Measurements from ENCODE around the gene SLC34A2.
"Not testable (repeated sequence)": the region's sequence is repeated elsewhere in the genome, so short reads cannot be mapped to it uniquely, and the experiment has no call there.

Gene SLC34A2

DNA sequence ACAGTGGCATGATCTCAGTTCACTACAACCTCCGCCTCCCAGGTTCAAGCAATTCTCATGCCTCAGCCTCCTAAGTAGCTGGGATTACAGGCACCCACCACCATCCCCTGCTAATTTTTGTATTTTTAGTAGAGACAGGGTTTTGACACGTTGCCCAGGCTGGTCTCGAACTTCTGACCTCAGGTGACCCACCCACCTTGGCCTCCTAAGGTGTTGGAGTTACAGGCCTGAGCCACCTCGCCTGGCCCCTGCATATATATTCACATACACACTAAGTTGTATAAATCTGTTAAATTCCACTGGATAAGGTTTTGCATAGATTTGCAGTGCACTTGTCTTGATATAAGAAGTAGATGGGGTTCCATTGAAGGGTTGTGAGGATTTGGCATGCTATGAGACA lies 5.8 kb downstream of the SLC34A2 start:
- not testable (repeated sequence) for DNase-seq (ENCODE audit: low read depth)

DNA sequence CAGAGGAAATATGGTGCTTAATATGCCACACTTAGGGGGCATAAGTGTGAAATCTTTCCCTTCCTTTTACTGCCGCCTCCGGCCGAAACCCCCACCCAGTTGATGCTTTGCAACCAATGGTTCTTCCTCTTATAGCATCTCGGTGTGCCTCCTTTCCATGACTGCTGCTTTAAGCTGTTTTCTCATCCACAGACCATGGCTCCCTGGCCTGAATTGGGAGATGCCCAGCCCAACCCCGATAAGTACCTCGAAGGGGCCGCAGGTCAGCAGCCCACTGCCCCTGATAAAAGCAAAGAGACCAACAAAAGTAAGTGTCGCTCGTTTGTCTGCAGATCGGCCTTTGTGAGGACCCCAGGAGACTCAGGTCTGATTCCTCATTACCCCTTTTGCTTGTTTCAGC lies 6.7 kb downstream of the SLC34A2 start:
- DNase-seq (ENCODE audit: low read depth) = no peak

DNA sequence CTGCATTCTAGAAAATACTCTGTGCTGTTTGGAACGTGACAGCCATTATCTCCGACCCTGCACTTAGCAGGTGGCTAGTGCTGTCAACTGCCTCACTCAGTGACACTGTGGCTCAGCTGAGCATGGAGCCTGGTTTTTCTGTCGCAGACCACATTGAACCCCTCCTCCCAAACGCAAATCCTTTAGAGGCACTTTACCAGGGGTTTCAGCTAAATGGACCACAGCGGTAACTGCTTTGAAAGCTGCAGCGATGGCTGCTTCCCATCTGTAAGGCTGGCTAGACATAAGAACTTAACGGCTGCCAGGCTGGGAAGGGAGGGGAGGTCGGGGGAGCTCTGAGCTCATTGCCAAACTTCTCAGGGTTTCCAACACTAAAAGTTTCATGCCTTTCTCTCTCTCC lies 8.1 kb downstream of the SLC34A2 start:
- no peak for DNase-seq (ENCODE audit: low read depth)

DNA sequence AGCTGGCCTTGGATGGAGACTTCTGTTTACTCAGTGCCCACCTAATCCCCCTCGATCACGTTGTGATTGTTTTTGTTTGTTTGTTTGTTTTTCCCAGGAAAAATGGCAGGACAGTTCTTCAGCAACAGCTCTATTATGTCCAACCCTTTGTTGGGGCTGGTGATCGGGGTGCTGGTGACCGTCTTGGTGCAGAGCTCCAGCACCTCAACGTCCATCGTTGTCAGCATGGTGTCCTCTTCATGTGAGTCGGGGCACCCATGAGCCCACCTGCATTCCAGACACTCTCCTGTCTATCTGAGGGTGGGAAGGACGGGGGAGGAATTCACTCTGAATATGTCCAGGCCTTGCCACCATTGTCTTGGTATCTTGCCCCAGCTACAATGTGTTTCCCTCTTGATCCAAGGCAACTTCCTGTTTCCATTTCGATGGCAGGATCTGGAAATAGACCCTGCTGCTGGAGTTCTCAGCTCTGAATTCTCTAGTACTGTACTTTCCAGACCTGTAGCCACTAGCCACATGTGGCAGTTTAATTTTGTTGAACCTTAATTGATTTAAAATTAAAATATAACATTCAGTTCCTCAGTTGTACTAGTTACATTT lies 10.5 kb downstream of the SLC34A2 start:
- no peak for DNase-seq (ENCODE audit: low read depth)

DNA sequence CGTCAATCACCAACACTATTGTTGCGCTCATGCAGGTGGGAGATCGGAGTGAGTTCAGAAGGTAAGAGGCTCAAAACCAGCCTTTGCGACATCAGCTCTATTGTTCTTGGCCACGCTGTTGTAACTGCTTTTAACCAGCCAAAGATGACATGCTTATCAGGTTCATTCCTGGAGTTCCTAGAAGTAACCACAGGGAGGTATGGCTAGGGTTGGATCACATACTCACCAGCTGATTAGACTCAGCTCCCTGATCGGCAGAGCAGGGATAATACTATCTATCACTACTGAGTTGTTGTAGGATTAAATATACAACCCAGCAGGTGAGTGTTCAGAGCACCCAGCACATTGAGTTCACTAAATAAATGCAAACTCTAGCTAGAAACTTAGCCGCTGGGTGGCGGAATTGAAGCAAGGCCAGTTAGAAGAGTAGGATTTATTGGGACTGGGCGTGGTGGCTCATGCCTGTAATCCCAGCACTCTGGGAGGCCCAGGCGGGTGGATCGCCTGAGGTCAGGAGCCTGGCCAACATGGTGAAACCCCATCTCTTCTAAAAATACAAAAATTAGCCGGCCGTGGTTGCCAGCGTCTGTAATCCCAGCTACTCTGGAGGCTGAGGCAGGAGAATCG lies 12.4 kb downstream of the SLC34A2 start:
- DNase-seq (ENCODE audit: low read depth) = no peak

DNA sequence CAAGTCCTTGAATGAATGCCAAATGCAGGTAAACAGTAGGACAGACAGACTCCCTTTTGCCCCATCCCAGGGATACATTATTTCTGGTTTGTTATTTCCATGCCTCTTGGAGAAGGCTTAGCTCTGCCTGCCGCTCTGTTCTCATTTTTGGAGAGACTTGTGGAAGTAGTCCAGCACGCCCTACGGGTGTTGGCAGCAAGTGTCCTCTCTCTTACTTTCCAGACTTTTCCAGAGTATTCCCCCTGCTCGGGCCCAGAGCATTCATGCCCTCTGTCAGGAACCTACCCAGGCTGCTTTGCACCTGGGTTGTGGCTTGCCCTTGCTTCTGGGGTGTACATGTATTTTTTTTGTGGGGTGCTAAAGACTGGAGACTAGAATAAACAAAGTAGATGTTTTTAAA lies 15.3 kb downstream of the SLC34A2 start:
- no peak for DNase-seq (ENCODE audit: low read depth)

DNA sequence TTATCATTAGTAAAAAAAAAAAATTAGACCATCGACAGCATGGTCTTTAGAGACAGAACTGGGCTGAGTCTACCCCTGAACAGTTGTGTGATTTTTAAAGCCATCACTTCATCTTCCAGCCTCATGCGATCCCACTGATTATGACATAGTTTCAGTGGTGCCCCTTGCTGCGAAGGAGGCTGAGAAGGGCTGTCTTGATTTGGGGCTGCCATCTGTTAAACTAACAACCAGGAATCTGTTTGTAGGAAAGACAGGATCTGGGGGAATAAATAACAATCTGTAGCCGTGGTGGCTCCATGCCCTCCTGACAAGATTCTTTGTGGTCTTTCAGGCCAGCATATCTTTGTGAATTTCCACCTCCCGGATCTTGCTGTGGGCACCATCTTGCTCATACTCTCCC lies 17.1 kb downstream of the SLC34A2 start:
- no peak for DNase-seq (ENCODE audit: low read depth)

GRCh38 chr4:25674386-25674785 lies 18.7 kb downstream of the SLC34A2 start:
- DNase-seq (ENCODE audit: low read depth) = no peak

DNA sequence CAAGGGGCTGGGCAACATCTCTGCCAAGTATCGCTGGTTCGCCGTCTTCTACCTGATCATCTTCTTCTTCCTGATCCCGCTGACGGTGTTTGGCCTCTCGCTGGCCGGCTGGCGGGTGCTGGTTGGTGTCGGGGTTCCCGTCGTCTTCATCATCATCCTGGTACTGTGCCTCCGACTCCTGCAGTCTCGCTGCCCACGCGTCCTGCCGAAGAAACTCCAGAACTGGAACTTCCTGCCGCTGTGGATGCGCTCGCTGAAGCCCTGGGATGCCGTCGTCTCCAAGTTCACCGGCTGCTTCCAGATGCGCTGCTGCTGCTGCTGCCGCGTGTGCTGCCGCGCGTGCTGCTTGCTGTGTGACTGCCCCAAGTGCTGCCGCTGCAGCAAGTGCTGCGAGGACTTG lies 20.6 kb downstream of the SLC34A2 start:
- DNase-seq (ENCODE audit: low read depth) = no peak

DNA sequence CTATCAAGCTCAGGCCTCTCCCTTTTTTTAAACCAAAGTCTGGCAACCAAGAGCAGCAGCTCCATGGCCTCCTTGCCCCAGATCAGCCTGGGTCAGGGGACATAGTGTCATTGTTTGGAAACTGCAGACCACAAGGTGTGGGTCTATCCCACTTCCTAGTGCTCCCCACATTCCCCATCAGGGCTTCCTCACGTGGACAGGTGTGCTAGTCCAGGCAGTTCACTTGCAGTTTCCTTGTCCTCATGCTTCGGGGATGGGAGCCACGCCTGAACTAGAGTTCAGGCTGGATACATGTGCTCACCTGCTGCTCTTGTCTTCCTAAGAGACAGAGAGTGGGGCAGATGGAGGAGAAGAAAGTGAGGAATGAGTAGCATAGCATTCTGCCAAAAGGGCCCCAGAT lies 21.5 kb downstream of the SLC34A2 start:
- no peak for DNase-seq (ENCODE audit: low read depth)

- DNase-seq (ENCODE audit: low read depth) = no peak
Observed at GRCh38 chr4:25677943-25678342, 22.3 kb downstream of the SLC34A2 start.

DNA sequence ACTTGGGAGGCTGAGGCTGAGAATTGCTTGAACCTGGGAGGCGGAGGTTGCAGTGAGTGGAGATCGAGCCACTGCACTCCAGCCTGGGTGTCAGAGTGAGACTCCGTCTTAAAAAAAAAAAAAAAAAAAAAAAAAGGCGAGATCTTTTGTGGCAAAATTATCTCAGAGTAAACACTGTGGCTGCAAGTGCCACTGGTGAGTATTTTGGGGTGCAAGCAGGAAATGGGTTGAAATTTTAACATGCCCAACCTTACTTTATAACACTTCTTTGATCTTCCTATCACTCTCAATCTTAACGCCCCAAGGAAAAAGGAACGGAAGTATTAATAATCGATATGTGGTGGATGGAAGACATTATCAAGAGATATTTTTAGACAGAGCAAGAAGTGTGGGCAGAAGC lies 32.1 kb downstream of the SLC34A2 start:
- DNase-seq (ENCODE audit: low read depth) = no peak

DNA sequence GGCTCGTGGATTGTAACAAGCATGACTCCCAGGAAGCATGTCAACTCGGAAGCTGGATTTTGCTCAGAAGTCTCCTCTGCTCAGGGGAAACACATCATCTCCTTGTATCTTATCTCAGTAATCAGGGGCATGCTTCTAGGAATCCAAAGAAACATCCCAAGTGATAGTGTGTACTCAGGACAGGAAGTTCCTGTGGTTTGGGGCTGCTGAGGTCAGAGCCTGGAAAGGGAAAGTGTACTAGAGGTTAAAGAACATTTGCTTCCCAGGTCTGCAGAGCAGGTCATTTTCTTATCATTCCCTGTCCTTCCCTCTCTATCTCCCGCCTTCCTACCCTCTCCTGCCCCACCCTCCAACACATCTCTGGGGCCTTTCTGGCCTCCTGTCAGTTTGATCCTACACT lies 38.8 kb downstream of the SLC34A2 start:
- DNase-seq (ENCODE audit: low read depth) = peak; percentile 17

GRCh38 chr4:25696409-25696808 lies 40.8 kb downstream of the SLC34A2 start:
- no peak for DNase-seq (ENCODE audit: low read depth)

GRCh38 chr4:25697516-25697915 lies 41.9 kb downstream of the SLC34A2 start:
- no peak for DNase-seq (ENCODE audit: low read depth)

- no peak for DNase-seq (ENCODE audit: low read depth)
Observed at GRCh38 chr4:25700661-25701060, 45.0 kb downstream of the SLC34A2 start.

DNA sequence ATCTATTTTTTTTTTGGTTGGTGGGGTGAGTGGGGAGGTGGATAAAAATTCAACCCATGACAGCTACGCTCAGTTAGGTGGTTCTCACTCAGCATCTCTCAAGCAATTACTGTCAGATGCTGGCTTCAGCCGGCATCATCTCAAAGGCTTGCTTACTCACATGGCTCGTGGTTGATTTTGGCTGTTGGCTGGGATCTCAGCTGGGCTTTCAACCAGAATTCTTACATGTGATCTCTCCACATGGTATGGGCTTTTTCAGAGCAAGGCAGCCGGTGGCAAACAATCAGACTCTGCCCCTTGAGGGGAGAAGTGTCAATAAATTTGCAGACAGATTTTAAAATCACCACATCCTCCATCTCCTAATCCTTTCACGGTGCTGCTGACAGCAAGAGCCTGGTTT lies 47.2 kb downstream of the SLC34A2 start:
- no peak for DNase-seq (ENCODE audit: low read depth)

GRCh38 chr4:25703731-25704388 lies 48.2 kb downstream of the SLC34A2 start:
- DNase-seq (ENCODE audit: low read depth) = no peak

DNA sequence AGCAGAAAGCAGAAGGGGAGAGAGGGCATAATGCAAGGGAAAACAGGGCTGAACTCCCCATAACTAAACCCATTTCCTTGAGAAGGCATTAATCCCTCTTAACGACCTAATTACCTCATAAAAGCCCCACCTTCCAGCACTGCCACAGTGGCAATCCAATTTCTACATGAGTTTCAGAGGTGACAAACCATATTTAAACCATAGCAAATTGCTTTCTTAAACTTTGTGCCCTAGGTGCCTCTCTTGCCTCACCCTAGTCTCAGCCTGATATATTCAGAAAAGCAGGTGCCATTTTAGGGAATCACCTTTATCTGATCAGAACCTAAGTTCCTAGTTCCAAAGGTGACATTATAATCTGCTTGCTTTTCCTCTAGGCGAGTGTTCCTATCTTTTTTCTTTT lies 48.9 kb downstream of the SLC34A2 start:
- no peak for DNase-seq (ENCODE audit: low read depth)

DNA sequence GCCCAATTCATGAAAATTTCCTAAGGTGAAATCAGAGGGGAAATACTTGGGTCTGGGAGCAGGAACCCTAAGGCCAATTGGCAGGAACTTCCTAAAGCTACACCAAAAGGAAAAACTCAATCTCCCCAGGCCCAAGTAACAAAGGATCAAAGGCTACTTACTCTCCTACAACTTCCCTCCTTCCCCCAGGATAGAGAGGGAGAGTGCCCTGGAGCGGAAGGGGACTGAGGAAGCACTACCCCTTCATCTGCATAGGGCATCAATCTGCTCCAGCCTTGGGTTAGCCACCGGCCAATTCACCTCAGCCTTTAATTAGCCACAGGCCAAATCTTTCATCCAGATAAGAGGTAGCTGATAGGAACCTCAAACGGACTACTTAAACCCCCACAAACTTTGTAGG lies 55.0 kb downstream of the SLC34A2 start:
- no peak for DNase-seq (ENCODE audit: low read depth)

GRCh38 chr4:25712611-25713010 lies 57.0 kb downstream of the SLC34A2 start:
- no peak for DNase-seq (ENCODE audit: low read depth)

GRCh38 chr4:25713812-25714211 lies 58.2 kb downstream of the SLC34A2 start:
- DNase-seq (ENCODE audit: low read depth) = no peak

DNA sequence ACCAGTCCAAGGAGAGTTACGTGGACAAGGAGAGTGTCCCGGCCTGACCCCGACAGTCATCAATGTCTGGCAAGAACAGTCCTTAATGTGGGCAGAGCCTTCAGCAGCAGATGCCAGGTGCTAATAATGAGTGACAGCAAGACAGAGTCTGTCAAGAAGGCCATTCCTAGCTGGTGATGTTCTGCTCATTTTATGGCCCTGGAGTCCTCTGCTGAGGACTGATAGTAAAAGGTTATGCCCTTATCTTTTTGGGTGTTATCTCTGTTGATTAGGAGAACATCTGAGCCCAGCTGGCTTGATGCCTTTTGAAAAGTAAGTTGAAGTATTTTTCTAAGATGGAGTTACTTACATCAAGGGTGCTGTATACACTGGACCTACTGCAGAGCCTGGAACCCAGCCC lies 67.3 kb downstream of the SLC34A2 start:
- DNase-seq (ENCODE audit: low read depth) = no peak

DNA sequence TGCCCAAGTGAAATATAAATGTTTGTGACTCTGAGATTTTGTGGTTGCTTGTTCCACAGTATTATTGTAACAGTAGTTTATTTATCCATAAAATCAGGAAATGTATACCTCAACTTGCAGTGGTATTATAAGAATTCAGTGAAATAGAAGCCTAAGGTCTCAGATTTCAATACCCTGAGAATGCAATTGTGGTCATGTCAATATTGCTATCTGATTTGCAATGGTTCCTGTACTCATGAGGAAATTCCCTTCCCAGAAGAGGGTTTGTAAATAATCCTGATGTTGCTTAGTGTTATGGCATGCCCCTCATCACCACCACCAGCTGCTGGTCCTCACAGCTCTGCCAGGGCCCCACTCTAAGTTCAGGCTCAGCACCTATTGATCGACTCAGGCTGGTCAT lies 67.8 kb downstream of the SLC34A2 start:
- DNase-seq (ENCODE audit: low read depth) = no peak
